HG03196 (cell line): ENCODE results near the gene POLDIP3.
"Not testable (repeated sequence)": the region's sequence is repeated elsewhere in the genome, so short reads cannot be mapped to it uniquely, and the experiment has no call there.

Source experiments
- ATAC-seq: cut with Tn5 transposase; IDR thresholded peaks from one replicate; pipeline ENCODE4 v1.9.1; 2021; ENCODE audit not compliant: unreplicated experiment

POLDIP3 gene

DNA sequence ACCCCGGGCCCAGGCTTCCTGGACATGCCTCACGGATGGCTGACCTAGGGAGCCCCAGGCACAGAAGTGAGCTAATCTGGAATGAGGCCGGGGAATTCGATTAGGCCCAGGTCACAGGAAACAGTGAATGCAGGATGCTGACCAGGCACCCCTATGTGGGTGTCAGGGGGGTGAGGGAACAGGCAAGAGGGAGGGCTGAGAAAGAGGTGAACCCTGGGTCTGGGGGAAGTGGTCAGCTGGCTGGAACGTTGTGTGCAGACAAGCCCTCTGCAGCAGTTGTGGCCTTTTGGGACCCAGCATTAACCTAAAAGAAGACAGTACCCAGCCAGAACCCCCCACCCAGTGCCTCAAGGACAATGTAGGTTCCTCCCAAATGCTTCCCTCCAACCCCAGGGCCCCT is 52.8 kb downstream of the POLDIP3 start:
- ATAC-seq = no peak

- ATAC-seq = no peak
Measured at GRCh38 chr22:42560781-42561180, 53.9 kb downstream of the POLDIP3 start.

DNA sequence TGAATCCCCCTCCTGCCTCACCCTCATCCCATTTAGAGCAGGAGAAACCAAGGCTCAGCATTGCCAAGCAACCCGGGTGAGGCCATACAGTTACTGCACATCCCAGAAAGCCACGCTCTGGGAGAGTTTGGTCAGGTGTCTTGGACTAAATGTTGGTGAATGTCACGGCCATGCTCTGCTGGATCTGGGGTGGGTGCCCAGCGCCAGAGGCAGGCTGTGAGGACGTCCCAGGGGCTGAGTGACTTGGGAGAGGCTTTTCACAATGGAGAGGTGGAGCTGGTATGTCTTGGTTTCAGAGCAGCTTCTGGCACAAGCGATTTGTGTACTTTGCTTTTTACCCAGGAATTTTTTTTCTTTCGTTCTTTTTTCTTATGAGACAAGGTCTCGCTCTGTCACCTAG is 54.3 kb downstream of the POLDIP3 start:
- ATAC-seq = no peak

- ATAC-seq = peak; percentile 49
Measured at GRCh38 chr22:42553475-42554361, 61.0 kb downstream of the POLDIP3 start, which contains the start of gene SERHL2. SERHL2 (plus strand) TSS chr22:42553956; CDS start chr22:42554021, 65 bp downstream.

- not testable (repeated sequence) for ATAC-seq
Measured at GRCh38 chr22:42552294-42552647, 62.4 kb downstream of the POLDIP3 start.

- ATAC-seq = no peak
Measured at GRCh38 chr22:42549331-42550060, 65.2 kb downstream of the POLDIP3 start.

DNA sequence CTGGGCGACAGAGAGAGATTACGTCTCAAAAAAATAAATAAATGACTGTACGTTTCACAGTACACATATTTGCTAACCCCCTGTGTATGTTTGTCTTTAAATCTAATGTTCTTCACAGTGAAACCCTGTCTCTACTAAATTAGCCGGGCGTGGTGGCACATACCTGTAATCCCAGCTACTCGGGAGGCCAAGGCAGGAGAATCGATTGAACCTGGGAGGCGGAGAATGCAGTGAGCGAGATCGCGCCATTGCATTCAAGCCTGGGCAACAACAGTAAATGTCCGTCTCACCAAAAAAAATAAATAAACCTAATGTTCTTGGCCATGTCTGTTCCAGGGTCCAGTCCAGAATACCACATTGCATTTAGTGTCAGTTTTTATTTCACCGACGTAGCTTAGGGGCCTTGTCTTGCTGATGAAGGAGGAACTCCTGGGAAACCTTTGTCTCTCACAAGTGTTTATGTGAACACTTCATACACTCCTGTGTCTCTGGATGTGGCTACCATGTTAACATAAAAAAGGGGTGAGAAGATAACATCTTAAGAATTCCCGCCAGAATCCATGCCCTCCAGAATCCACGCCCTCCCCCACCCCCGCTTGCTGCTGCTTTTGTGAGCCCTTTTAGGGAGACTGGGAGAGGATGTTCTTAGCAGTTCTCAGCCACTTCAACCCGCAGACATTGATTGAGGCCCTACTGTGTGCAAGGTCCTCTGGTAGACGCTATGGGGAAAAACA is 65.9 kb downstream of the POLDIP3 start:
- no peak for ATAC-seq

DNA sequence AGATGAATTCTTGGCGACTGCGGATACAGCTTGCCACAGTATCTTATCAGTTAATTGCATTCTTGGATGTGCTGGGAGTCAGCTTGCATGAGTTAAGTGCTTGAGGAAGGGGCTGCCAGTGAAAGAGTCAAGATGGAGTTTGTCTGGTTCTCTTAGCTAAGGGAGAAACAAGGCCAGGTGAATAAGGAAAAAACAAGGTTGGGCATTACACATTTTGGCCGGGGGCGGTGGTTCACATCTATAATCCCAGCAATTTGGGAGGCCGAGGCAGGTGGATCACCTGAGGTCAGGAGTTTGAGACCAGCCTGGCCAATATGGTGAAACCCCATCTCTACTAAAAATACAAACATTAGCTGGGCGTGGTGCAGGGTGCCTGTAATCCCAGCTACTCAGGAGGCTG is 66.6 kb downstream of the POLDIP3 start:
- ATAC-seq = not testable (repeated sequence)

DNA sequence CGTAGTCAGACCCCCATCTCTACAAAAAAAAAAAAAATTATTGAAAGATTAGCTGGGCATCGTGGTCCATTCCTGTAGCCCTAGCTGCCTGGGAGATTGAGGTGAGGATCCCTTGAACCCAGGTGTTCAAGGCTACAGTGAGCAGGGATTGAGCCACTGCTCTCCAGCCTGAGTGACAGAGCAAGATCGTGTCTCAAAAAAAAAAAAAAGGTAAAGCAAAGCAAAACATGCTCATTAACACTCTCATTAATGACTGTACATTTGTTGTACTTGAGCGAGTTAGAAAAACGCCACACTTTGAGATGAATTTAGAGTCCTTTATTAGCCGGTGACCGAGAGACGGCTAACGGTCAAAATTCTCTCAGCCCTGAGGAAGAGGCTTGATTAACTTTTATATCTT is 67.1 kb downstream of the POLDIP3 start:
- no peak for ATAC-seq

DNA sequence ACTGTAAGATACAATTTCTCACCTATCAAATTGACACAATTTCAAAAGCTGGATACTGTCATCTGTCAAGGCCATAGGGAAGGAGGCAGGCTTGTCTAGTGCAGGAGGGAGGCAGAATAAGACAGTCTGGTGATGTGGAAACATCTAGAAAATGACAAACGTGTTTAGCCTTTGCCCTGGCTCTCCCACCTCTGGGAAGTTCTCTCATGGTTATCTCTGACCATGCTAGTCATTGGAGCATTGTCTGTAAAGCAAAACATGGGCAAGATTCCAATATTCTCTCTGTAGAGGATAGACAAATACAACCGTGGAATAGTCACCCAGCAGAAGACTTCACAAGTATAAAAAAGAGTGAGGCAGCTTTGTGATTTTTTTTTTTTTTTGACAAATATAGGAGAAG is 70.0 kb downstream of the POLDIP3 start:
- ATAC-seq = no peak

DNA sequence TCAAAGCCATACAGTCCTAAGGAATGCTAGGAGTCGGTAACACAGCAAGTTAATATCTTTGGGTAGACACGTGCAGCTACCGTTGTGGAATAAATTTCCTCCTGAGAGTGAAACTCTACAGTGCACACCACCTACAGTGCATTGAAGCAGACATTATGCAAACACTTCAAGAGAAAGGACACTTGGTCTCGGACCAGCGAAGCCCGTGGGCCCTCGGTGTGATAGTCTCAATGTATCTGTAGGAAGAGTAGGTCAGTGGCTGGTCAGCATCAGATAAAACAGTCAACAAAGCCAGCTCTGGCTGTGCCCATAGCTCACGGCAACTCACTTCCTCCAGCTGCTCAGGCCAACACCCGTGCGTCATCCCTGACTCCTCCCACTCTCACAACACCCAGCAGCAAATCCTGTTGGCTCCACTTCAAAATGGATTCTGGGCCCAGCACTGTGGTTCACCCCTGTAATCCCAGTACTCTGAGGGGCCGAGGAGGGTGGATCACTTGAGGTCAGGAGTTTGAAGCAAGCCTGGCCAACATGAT is 75.4 kb downstream of the POLDIP3 start:
- not testable (repeated sequence) for ATAC-seq

- ATAC-seq = peak; percentile 39
Measured at GRCh38 chr22:42537199-42537831, 77.4 kb downstream of the POLDIP3 start.

- not testable (repeated sequence) for ATAC-seq
Measured at GRCh38 chr22:42536634-42537033, 78.0 kb downstream of the POLDIP3 start.

DNA sequence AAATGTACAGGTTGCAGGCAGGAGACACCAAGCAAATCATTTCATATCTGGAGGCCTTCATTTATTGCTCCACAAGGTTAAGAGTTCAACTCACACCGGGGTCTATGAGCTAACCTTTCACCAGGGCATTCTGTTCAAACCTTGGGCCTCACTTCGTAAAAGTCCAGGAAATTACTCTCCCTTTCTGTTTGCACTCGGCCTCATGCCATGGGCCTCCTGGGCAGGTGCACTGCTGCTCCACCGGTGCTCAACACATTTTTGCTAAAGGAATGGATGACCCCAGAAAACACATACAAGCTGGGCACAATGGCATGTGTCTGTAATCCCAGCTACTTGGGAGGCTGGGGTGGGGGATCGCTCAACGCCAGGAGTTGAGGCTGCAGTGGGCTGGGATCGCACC is 78.5 kb downstream of the POLDIP3 start:
- no peak for ATAC-seq

- not testable (repeated sequence) for ATAC-seq
Measured at GRCh38 chr22:42535082-42535731, 79.5 kb downstream of the POLDIP3 start.
